NCI-H146 treated with DMSO at 0.1 percent for 48 hours (cell line): ENCODE data around the gene G0S2.

Experiments used
- DNase-seq: peaks from one replicate; lab custom pipeline; 2025; ENCODE audit not compliant: unreplicated experiment; lab: John Stamatoyannopoulos, UW

G0S2 gene, protein sequence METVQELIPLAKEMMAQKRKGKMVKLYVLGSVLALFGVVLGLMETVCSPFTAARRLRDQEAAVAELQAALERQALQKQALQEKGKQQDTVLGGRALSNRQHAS

GRCh38 chr1:209674957-209675564 lies at the start of gene G0S2:
G0S2 (plus strand) TSS chr1:209675412; CDS start chr1:209675685, 273 bp downstream.
- DNase-seq, result no peak

GRCh38 chr1:209625791-209626285 lies 49.4 kb upstream of the G0S2 start:
- no peak for DNase-seq

DNA sequence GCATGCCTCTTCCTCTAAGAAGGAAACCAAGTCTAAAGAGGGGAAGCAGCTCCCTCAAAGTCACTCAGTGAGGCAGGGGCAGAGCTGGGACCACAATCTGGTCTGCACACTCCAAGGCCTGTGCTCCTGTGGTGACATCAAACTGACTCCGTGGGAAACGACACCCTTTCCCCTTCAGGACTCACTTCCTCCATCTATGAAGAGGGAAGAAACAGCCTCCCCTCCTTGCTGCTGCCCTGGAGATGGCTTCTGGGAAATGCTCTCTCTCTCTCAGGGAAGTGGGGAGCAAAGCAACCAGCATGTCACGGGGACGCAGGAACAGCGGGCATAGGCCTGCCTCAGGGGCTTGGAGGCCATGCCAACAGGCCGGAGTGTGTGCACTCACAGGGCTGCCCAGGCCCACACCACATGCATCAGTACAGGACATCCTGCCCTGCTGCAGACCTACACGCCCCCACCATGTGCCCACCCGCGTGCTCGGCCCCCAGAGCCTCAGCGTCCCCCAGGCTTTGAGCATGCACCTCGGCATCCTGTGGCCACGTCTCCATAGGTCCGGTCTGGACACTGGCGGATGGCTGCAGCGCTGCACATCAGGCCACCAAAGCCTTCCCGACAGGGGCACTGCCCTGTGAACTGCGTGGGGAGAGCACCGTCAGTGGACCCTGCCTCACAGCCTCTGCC lies 48.7 kb upstream of the G0S2 start:
- no peak for DNase-seq

DNA sequence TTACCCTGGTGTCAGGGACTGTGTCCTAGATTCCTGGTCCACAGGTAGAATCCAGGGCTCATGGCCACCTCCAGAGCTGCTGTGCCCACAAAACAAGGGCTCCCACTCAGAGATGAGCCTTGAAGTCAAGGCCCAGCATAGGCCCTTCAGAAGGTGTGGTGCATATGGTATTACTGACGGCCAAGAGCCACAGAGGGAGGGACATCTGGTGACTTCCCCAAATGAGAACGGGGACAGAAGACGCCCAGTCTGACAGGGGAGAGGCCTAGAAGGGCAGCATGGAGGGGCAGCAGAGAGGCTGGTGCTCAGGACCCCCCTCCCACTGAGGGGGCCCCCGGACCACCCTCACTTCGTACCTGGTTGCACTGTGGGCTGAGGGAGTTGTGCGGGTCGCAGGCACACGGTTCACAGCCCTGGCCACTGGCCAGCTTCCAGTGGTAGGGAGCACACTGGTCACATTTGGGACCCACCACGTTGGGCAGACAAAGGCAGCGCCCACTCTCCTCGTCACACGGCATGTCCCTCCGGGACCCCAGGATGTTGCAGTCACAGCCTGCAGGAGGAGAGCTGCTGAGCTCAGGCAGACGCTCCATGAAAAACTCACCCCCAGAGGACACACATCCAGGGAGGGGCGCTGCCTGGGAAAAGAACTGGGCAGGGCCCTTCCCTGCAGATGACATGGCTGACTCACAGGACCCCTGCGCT lies 48.0 kb upstream of the G0S2 start:
- DNase-seq, result no peak

DNA sequence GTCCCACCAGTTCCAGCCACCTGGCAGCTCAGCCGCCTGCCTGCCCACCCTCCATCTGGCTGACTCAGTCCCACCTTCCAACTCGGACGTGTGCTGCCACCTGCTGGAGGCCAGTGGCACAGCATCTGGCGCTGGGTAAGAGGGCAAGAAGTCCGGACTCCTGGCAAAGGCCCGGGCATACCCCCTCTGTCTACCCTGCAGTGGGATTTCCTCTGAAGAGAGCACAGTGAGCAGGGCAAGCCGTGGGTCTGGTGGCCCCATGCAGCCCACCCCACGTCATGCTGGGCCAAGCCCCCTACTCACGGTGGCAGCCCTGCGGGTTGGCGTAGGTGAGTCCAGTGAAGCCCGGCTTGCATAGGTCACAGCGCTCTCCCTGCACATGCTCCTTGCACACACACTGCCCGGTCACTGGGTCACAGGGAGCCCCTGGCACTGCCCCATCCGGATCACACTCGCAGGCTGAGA lies 47.4 kb upstream of the G0S2 start:
- DNase-seq, result peak; percentile 36

DNA sequence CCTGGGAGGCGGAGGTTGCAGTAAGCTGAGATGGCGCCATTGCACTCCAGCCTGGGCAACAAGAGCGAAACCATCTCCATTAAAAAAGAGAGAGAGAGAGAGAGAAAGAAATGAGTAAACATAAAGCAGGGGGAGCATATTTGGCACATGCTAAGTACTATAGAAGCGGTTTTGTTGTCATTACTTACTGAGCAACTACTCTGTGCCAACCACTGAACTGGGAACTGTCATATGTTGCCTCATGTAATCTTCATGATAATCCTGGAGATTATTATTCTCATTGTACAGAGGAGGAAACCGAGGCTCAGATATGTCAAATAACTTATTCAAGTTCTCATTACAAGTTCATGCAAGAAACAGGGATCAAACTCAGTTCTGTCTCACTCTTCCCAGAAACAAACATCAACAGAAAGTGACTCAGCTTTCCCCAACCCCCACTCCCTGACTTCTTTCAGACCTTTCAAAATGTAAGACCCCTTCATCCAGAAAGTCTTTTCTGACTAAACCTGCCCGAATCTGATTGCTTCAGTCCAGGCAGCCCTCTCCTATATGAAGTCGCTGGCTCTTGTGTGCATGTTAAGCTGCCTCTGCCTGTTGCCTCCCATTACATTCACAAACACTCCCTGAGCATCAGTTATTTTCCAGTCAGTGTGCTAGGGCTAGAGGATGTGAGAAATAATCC lies 46.5 kb upstream of the G0S2 start:
- DNase-seq, result no peak

DNA sequence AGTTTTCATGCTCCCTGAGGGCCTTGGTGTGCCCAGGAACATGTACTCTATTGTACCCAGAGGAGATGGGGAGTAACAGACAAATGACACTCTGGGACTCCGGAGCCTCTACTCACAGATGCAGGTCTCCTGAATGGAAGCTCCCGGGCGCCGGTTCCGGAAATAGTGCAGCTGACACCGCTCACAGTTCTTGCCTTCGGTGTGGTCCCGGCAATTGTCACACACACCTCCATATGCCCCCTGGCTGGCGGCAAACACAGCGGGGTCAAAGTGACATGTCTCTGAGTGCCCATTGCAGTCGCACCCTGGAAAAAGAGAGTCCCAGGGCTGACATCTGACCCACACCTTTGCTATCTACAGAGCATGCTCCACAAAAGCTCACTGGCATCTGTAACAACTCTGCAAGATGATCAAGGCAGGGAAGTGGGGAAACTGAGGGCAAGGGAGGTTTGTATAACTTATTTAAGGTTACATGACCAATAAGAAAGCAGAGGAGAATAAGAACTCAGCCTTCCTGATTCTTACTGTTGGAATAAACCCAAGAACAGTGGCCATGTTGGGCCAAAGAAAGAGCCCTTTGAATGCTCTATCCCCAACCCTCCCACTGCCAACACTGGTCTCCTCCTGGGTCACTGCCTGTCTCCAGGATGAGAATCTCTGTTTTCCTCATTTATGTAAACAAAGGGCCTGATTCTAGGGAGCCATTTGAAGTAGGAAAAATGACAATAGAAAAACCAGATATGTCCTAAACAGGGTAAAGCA lies 45.4 kb upstream of the G0S2 start:
- DNase-seq, result no peak

DNA sequence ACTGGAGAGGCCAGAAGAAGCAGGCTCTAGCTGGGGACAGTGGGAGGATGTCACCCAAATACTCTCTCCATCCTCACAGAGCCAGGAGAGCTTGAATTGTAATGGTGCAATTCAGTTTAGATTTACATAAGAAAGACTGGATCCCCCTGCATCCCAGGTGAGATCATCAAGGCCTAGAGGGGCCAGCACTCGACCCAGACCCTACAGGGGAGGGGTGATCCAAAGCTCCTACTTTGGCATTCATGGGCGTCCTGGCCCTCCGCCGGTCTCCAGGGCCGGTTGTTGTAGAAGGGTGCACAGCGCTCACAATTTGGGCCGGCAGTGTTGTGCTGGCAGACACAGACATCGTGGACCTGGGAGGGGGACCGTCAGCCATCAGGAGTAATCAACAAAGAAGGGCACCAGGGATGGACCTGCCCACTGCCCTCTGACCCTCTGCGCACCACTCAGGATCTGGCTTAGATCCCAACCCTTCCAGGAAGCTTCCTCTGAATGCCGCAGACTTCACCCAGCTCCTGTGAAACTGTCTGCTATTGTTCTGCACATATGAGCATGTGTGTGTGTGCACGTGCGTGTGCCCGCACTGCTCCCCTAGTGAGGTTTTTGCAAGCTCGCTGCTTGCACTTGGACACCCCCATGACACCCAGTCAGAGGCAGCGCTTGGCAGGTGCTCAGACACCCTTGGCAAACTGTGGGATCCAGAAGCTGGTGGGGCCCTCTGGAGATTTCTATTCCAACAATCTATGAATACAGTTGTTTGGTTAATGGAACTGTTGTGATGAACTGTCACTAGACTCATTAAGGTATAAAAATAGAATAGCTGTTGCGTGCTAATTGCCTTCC lies 44.6 kb upstream of the G0S2 start:
- no peak for DNase-seq

- no peak for DNase-seq
Measured at GRCh38 chr1:209633335-209633997, 41.7 kb upstream of the G0S2 start.

DNA sequence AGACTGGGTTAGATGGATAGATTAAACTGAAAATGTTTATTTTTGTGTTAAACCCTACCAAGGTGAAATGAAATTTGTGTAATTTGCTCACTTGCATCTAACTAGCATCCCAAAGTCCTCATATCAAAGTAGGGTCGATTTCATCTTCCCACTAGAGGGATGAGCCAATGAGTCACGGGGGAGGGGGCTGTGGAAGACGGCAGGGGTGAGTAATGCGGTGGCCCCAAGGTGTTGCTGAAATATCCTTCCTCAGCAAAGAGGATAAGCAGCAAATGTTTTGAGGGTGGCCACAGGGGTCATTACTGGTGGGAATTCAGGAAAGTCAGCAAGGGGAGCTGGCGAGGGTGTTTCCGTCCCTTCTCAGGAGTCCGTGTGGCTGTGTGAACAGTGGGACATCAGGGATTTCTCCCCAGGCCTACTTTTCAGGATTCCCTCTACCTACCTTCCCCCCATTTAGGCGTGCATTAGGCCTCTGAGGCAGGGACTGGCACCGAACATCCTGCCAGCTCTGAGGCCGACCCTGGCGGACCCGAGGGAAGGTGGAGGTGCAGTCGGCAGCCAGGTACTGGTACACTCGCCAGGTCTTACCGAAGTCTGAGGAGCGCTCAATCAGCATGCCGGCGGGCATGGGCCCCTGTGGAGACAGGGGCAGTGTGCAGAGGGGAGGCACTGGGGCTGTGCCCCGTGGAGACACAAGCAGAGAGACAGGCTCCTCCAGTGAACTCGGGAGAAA lies 41.0 kb upstream of the G0S2 start:
- no peak for DNase-seq

- DNase-seq, result no peak
Measured at GRCh38 chr1:209635850-209636249, 39.4 kb upstream of the G0S2 start.

DNA sequence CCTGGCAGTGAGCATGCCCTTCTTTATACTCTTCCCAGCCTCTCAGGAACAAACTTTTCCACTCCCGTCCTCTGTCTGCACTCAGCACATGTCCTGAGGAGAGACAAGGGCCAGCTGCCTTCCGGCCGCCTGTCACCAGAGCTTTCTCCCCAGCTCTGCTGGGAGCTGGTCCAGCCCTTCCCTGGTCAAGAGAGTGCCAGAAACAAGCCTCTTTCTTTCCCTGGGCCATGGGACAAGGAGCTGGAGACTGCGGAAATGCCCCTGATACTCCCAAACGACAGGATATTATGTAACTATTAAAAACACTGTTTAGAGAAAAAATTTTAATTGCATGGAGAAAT lies 33.4 kb upstream of the G0S2 start:
- DNase-seq, result no peak

- no peak for DNase-seq
Measured at GRCh38 chr1:209642816-209643215, 32.4 kb upstream of the G0S2 start.

DNA sequence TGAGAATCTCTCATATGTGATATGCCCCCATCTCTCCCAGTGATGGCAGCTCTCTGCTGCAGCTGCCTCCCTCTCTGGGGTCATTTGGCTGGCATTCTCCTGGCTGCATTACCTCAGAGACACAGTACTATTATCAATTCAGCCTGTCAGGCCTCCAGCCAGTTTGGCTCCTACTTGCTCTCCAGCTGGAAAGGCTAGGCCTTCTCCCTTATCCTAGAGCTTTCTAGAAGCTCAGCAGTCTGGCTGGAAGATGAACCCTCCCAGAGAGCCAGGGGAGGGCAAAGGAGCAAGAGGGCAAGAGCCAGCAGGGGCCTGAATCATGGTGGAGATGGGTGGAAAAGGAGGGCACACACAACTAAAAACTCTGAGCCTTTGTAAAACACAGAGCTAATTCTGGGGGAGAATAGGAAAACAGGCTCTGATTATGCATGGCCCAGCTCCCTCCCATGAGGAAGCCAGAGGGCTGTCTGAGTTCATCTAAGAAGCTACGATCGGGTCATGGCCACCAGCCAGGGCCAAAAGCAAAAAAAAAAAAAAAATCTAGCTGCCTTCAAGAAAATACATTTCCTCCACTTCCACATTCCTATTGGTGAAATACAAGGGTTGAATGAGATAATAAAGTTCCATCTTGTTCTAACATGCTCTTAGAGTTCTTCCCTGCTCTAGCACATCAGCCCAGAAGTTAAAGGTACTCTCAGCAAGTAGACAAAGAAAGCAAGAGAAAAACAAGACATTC lies 31.8 kb upstream of the G0S2 start:
- no peak for DNase-seq

- no peak for DNase-seq
Measured at GRCh38 chr1:209645574-209646452, 29.4 kb upstream of the G0S2 start.

DNA sequence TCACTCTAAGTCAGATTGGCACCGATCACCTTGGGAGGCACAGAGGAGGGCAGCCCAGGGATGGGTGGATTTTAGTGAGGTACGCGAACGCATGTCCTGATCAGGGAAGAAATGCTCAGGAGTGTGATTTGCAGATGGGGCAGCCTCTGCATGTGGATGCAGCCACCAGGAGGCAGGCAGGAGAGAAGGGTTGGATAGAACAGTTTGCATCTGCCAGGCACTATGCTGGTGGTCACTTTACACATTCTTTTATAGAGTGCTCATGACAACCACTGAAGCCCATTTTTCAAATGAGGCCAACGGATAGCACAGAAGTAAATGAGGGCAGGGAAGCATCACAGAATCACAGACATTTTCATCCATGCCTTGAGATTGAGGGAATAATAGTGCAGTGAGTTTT lies 28.7 kb upstream of the G0S2 start:
- no peak for DNase-seq

GRCh38 chr1:209647156-209647555 lies 28.1 kb upstream of the G0S2 start:
- no peak for DNase-seq
